Mesenchymal stem cell (in vitro differentiated cells and primary cell): Measurements from ENCODE around the gene SCO2.
A peak's percentile ranks its signal among the peaks of the same experiment; 100 is the strongest.

Experiments used
- DNase-seq: peaks from one replicate; pipeline ENCODE4 v3.0.0-alpha.2; 2013
- H2AFZ ChIP-seq: one replicate; pipeline ENCODE4 v1.6.1; 2013; ENCODE audit warnings: low read depth, mild to moderate bottlenecking, control low read depth, inconsistent platforms, low read length, moderate library complexity
- H2AK5ac ChIP-seq: 2 replicates; pipeline ENCODE4 v1.6.1; 2013; ENCODE audit warnings: low read length, moderate library complexity, mild to moderate bottlenecking, inconsistent platforms; ENCODE audit not compliant: severe bottlenecking
- H2BK120ac ChIP-seq: one replicate; pipeline ENCODE4 v1.6.1; 2013; ENCODE audit warnings: low read depth, mild to moderate bottlenecking, inconsistent platforms, low read length, moderate library complexity
- H2BK12ac ChIP-seq, 2 experiments: one replicate each; pipeline ENCODE4 v1.6.1; 2013; ENCODE audit warnings: inconsistent platforms in 2 of 2, low read length in 2 of 2, mild to moderate bottlenecking in 2 of 2, moderate library complexity in 2 of 2, control low read depth in 1 of 2
- H2BK15ac ChIP-seq: one replicate; pipeline ENCODE4 v1.6.1; 2013; ENCODE audit warnings: mild to moderate bottlenecking, low read depth, inconsistent platforms; ENCODE audit not compliant: poor library complexity, severe bottlenecking
- H2BK5ac ChIP-seq: 2 replicates; pipeline ENCODE4 v1.6.1; 2013; ENCODE audit warnings: low read depth, mild to moderate bottlenecking, low read length, control low read depth, inconsistent platforms; ENCODE audit not compliant: poor library complexity, severe bottlenecking
- H3K14ac ChIP-seq, 2 experiments: one replicate each; pipeline ENCODE4 v1.6.1; 2013; ENCODE audit warnings: inconsistent platforms in 2 of 2, low read length in 2 of 2, control low read depth in 1 of 2, mild to moderate bottlenecking in 1 of 2, moderate library complexity in 1 of 2
- H3K18ac ChIP-seq, 2 experiments: one replicate each; pipeline ENCODE4 v1.6.1; 2013; ENCODE audit warnings: inconsistent platforms in 2 of 2, low read length in 2 of 2, control low read depth in 1 of 2, low read depth in 1 of 2, mild to moderate bottlenecking in 1 of 2
- H3K23ac ChIP-seq, 2 experiments: one replicate each; pipeline ENCODE4 v1.6.1; 2013; ENCODE audit warnings: inconsistent platforms in 2 of 2, low read length in 2 of 2, mild to moderate bottlenecking in 2 of 2, moderate library complexity in 2 of 2, control low read depth in 1 of 2
- H3K27ac ChIP-seq: 2 replicates; pipeline ENCODE4 v1.5.1; 2013; ENCODE audit warnings: mild to moderate bottlenecking, moderate library complexity, low read length, control low read depth, inconsistent platforms; ENCODE audit not compliant: poor library complexity, severe bottlenecking
- H3K27me3 ChIP-seq, 2 experiments: 2 replicates each; pipeline versions ENCODE4 v1.6.1 to v1.7.0; 2013; ENCODE audit warnings: low read length in 2 of 2, mild to moderate bottlenecking in 2 of 2, moderate library complexity in 2 of 2, control low read depth in 1 of 2, inconsistent platforms in 1 of 2; ENCODE audit not compliant: control insufficient read depth in 1 of 2, insufficient read depth in 1 of 2
- H3K36me3 ChIP-seq, 2 experiments: 2 replicates each; pipeline versions ENCODE4 v1.6.1 to v1.7.0; 2013; ENCODE audit warnings: low read length in 2 of 2, control low read depth in 1 of 2, inconsistent platforms in 1 of 2, low read depth in 1 of 2, mild to moderate bottlenecking in 1 of 2; ENCODE audit not compliant: insufficient read depth in 2 of 2, control insufficient read depth in 1 of 2
- H3K4ac ChIP-seq, 2 experiments: one replicate each; pipeline ENCODE4 v1.6.1; 2013; ENCODE audit warnings: inconsistent platforms in 2 of 2, low read length in 2 of 2, mild to moderate bottlenecking in 2 of 2, moderate library complexity in 2 of 2, control low read depth in 1 of 2, low read depth in 1 of 2
- H3K4me1 ChIP-seq: 2 replicates; pipeline ENCODE4 v1.6.1; 2013; ENCODE audit warnings: low read depth, low read length, control low read depth; ENCODE audit not compliant: control insufficient read depth, insufficient read depth
- H3K4me2 ChIP-seq: 2 replicates; pipeline ENCODE4 v1.6.1; 2013; ENCODE audit warnings: low read length, mild to moderate bottlenecking, inconsistent platforms; ENCODE audit not compliant: poor library complexity, severe bottlenecking
- H3K4me3 ChIP-seq, 2 experiments: 2 replicates each; pipeline versions ENCODE4 v1.5.1 to v1.7.0; 2013; ENCODE audit warnings: low read length in 2 of 2, mild to moderate bottlenecking in 2 of 2, control low read depth in 1 of 2, low read depth in 1 of 2; ENCODE audit not compliant: insufficient read depth in 1 of 2
- H3K79me1 ChIP-seq: replicated peaks from 2 replicates; pipeline ENCODE4 v1.6.1; 2013; ENCODE audit warnings: mild to moderate bottlenecking, control low read depth, low read length, inconsistent platforms; ENCODE audit not compliant: poor library complexity, severe bottlenecking
- H3K9ac ChIP-seq: 2 replicates; pipeline ENCODE4 v1.7.0; 2013; ENCODE audit warnings: mild to moderate bottlenecking, low read length, moderate library complexity
- H3K9me3 ChIP-seq: 2 replicates; pipeline ENCODE4 v1.7.0; 2013; ENCODE audit warnings: mild to moderate bottlenecking, low read length; ENCODE audit not compliant: control insufficient read depth
- H4K8ac ChIP-seq: one replicate; pipeline ENCODE4 v1.6.1; 2013; ENCODE audit warnings: inconsistent platforms, mild to moderate bottlenecking, low read length, moderate library complexity
- H4K91ac ChIP-seq: one replicate; pipeline ENCODE4 v1.6.1; 2013; ENCODE audit warnings: mild to moderate bottlenecking, low read length, inconsistent platforms
- WGBS: methylation state at CpG from one replicate; pipeline ENCODE4 v1.1.7; 2013; ENCODE audit warnings: mixed read lengths; 5-methylcytosine and 5-hydroxymethylcytosine counted together

SCO2 gene

DNA sequence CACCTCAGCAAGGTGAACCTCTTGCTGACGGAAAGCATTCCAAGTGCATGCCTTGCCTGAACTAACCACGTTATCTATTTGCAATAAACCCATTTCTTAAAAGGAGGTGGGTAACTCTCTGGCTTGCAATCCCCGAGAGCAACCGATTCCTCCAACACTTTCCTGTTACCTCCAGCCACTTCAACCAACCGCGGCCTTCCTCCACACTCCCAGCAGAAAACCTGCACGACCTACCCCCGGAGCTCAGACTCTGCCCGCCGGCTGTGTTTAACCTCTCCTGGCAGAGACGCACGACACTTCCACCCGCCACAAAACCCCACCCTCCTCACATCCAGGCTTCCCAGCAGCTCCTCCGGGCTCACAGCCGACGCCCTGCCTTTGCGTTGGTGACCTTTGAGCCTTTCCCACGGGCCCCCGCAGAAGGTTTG, 708 bp downstream of the SCO2 start:
- H2BK120ac ChIP-seq = peak overlapping the region; percentile 80
- 18% methylated on average over 19 of the region's 19 CpGs for WGBS
- DNase-seq = no peak

DNA sequence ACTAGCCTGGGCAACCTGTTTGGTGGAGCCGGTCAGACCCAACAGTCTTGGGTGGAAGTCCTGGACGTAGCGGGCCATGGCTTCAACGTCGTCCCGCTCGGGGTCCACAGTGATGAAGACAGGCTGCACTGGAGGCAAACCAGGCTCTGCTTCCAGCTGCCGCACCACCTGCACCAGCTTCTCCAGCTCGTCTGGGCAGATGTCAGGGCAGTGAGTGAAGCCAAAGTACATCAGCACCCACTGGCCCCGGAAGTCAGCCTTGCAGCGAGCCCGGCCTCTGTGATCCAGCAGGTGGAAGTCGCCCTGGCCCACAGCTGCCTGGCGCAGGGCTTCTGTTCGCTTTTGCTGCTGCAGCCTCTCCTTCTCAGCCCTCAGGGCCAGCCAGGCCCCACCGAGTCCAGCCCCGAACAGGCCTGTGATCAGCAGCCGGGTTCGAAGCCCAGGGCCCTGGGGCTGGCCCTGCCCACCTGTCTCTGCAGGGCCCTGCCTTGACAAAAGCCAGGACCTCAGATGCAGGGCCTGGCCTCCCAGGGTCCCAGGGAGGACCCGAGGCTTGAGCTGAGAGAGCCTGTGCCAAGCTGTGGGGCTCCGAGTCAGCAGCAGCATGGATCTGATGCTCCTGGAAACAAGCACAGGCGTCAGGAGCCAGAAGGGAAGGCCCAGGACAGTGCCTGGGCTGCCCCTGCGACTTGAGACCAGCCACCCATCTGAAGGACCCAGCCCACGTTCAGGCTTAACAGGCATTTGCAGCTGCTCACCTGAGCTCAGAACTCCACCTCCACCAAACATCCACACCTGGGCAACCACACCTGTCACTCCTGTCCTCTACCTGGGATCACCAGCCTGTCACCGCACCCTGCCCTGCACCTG, 1.4 kb downstream of the SCO2 start:
- no peak overlapping the region for H2BK120ac ChIP-seq
- H3K27me3 ChIP-seq = no peaks in the 10 kb centered on the region
- peaks cover 29% of the 10 kb centered on the region for H3K79me1 ChIP-seq
- H3K18ac ChIP-seq = no peak overlapping the region
- peaks cover 40 to 42% of the 10 kb centered on the region in 2 experiments for H3K36me3 ChIP-seq
- H3K23ac ChIP-seq = no peak overlapping the region
- peak overlapping the region; percentile 23 to 84 for H3K4me3 ChIP-seq
- H2BK5ac ChIP-seq = no peak overlapping the region
- H2AFZ ChIP-seq = no peak overlapping the region
- no peak overlapping the region for H4K91ac ChIP-seq
- H3K9me3 ChIP-seq = no peaks in the 10 kb centered on the region
- H3K4me1 ChIP-seq = peaks cover 27% of the 10 kb centered on the region
- H4K8ac ChIP-seq = peak overlapping the region; percentile 0
- peak overlapping the region; percentile 94 for H3K9ac ChIP-seq
- no peak overlapping the region for H2AK5ac ChIP-seq
- 78% methylated on average over 25 of the region's 25 CpGs for WGBS
- H3K27ac ChIP-seq = no peak overlapping the region
- H3K4me2 ChIP-seq = peak overlapping the region; percentile 86
- H2BK15ac ChIP-seq = no peak overlapping the region
- DNase-seq = peak; percentile 5
- H2BK12ac ChIP-seq = no peak overlapping the region
- peak overlapping the region in 1 of 2 experiments; percentile 63 for H3K14ac ChIP-seq
- H3K4ac ChIP-seq = no peak overlapping the region

More for the DNA sequence above, 708 bp downstream of the SCO2 start:
- H3K27me3 ChIP-seq = peaks cover 0 to 5% of the 10 kb centered on the region in 2 experiments
- H3K27ac ChIP-seq = peak overlapping the region; percentile 59
- no peak overlapping the region for H4K91ac ChIP-seq
- H3K9me3 ChIP-seq = no peaks in the 10 kb centered on the region
- H3K4me3 ChIP-seq = peak overlapping the region; percentile 80 to 84
- H3K9ac ChIP-seq = peak overlapping the region; percentile 94
- peaks cover 26% of the 10 kb centered on the region for H3K79me1 ChIP-seq
- peak overlapping the region; percentile 88 for H4K8ac ChIP-seq
- H2BK5ac ChIP-seq = no peak overlapping the region
- H3K18ac ChIP-seq = peak overlapping the region; percentile 1 to 82
- peak overlapping the region; percentile 86 for H3K4me2 ChIP-seq
- H3K4me1 ChIP-seq = peaks cover 32% of the 10 kb centered on the region
- no peak overlapping the region for H2AFZ ChIP-seq
- peaks cover 33 to 37% of the 10 kb centered on the region in 2 experiments for H3K36me3 ChIP-seq
- H3K14ac ChIP-seq = peak overlapping the region in 1 of 2 experiments; percentile 63
- peak overlapping the region; percentile 96 for H2BK15ac ChIP-seq
- H3K23ac ChIP-seq = no peak overlapping the region
- H3K4ac ChIP-seq = peak overlapping the region; percentile 9 to 75
- no peak overlapping the region for H2AK5ac ChIP-seq
- H2BK12ac ChIP-seq = no peak overlapping the region

DNA sequence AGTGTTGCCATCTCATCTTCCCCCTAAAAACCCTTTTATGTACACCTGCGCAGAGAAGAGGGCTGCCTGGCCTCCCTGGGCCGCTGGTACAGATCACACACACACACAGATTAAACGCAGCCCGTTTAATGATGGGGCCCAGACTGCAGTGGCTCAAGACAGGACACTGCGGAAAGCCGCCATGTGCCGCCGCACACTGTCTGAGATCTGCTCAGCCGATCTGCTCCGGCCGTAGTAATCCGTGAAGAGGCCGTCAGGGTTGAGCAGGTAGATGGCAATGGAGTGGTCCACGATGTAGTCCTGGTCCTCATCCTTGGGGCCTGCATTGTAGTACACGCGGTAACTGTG, 2.0 kb downstream of the SCO2 start:
- WGBS = 94% methylated on average over 16 of the region's 16 CpGs
- no peak overlapping the region for H3K4me3 ChIP-seq
- H2BK120ac ChIP-seq = no peak overlapping the region
- H2BK15ac ChIP-seq = no peak overlapping the region
- H3K4ac ChIP-seq = peak overlapping the region in 1 of 2 experiments; percentile 24
- H3K14ac ChIP-seq = no peak overlapping the region
- no peak overlapping the region for H4K91ac ChIP-seq
- H2AK5ac ChIP-seq = no peak overlapping the region
- DNase-seq = no peak
- peaks cover 26% of the 10 kb centered on the region for H3K4me1 ChIP-seq
- peaks cover 46 to 48% of the 10 kb centered on the region in 2 experiments for H3K36me3 ChIP-seq
- H3K27me3 ChIP-seq = no peaks in the 10 kb centered on the region
- H3K9ac ChIP-seq = peak overlapping the region; percentile 94
- peaks cover 29% of the 10 kb centered on the region for H3K79me1 ChIP-seq
- H3K18ac ChIP-seq = no peak overlapping the region
- no peak overlapping the region for H4K8ac ChIP-seq
- H3K27ac ChIP-seq = no peak overlapping the region
- H2BK5ac ChIP-seq = no peak overlapping the region
- H3K9me3 ChIP-seq = no peaks in the 10 kb centered on the region
- H2BK12ac ChIP-seq = no peak overlapping the region
- H3K4me2 ChIP-seq = no peak overlapping the region
- H2AFZ ChIP-seq = no peak overlapping the region
- no peak overlapping the region for H3K23ac ChIP-seq

DNA sequence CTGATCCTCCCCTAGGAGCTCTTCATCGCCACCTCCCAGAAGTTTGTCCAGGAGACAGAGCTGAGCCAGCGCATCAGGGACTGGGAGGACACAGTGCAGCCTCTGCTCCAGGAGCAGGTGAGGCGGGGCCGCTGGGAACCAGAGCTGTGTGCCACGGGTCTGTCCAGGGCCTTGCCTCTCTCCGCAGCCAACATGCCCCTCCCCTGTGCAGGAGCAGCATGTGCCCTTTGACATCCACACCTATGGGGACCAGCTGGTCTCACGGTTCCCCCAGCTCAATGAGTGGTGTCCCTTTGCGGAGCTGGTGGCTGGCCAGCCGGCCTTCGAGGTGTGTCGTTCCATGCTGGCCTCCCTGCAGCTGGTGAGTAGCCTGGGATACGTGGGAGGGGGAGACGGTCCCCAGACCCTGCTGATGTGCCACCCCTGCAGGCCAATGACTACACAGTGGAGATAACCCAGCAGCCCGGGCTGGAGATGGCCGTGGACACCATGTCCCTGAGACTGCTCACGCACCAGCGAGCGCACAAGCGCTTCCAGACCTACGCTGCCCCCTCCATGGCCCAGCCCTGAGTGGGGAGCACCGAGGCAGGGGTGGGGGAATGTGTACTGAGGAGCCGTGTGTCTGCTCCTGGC, 2.5 kb downstream of the SCO2 start:
- no peak overlapping the region for H4K91ac ChIP-seq
- WGBS = 94% methylated on average over 22 of the region's 22 CpGs
- no peak overlapping the region for H3K23ac ChIP-seq

More for the DNA sequence above, 2.5 kb downstream of the SCO2 start:
- no peak overlapping the region for H3K4me2 ChIP-seq
- H3K4me3 ChIP-seq = no peak overlapping the region
- no peaks in the 10 kb centered on the region for H3K9me3 ChIP-seq
- H3K14ac ChIP-seq = no peak overlapping the region
- H2BK120ac ChIP-seq = no peak overlapping the region
- no peak overlapping the region for H3K27ac ChIP-seq
- no peak overlapping the region for H3K9ac ChIP-seq
- H2AK5ac ChIP-seq = no peak overlapping the region
- no peak overlapping the region for H2BK15ac ChIP-seq
- H3K36me3 ChIP-seq = peaks cover 51 to 53% of the 10 kb centered on the region in 2 experiments
- DNase-seq = no peak
- no peak overlapping the region for H4K8ac ChIP-seq
- no peak overlapping the region for H2AFZ ChIP-seq
- H3K79me1 ChIP-seq = peaks cover 30% of the 10 kb centered on the region
- H3K4me1 ChIP-seq = peaks cover 26% of the 10 kb centered on the region
- H2BK5ac ChIP-seq = no peak overlapping the region
- H2BK12ac ChIP-seq = no peak overlapping the region
- H3K27me3 ChIP-seq = no peaks in the 10 kb centered on the region
- H3K4ac ChIP-seq = no peak overlapping the region
- no peak overlapping the region for H3K18ac ChIP-seq
